H1 (cell line): ENCODE data around the gene SLCO6A1.
"Not testable (repeated sequence)": the region's sequence is repeated elsewhere in the genome, so short reads cannot be mapped to it uniquely, and the experiment has no call there.

Source experiments
- CBX8 ChIP-seq: fragments of 300-800, 300-1000 bp; sonication (generic); IDR thresholded peaks from 2 replicates; pipeline ENCODE4 v1.7.1; 2016; ENCODE audit warnings: low read depth, low read length, borderline replicate concordance
- TF ChIP-seq, protein P1 (sequence below), 3 experiments: IDR thresholded peaks; 1 replicate in 2 of 3; 2 replicates in 1 of 3; pipeline versions ENCODE4 v1.5.1 to v1.6.1; 2011; ENCODE audit warnings: low read length in 3 of 3, mild to moderate bottlenecking in 3 of 3, inconsistent platforms in 2 of 3, low read depth in 1 of 3, moderate library complexity in 1 of 3; ENCODE audit not compliant: insufficient read depth in 1 of 3; ENCODE audit errors: control extremely low read depth in 1 of 3

DNA sequence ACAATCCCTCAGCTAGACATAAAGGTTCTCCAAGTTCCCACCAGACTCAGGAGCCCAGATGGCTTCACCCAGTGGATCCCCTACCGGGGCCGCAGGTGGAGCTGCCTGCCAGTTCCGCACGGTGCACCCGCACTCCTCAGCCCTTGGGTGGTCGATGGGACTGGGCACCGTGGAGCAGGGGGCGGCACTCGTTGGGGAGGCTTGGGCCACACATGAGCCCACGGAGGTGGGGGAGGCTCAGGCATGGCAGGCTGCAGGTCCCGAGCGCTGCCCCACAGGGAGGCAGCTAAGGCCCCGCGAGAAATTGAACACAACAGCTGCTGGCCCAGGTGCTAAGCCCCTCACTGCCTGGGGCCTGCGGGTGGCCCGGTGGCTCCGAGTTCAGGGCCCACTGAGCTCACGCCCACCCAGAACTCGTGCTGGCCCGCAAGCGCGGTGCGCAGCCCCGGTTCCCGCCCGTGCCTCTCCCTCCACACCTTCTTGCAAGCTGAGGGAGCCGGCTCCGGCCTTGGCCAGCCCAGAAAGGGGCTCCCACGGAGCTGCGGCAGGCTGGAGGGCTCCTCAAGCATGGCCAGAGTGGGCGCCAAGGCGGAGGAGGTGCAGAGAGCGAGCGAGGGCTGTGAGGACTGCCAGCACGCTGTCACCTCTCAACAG, 7.4 kb downstream of the SLCO6A1 start:
- TF ChIP-seq, protein P1, sequence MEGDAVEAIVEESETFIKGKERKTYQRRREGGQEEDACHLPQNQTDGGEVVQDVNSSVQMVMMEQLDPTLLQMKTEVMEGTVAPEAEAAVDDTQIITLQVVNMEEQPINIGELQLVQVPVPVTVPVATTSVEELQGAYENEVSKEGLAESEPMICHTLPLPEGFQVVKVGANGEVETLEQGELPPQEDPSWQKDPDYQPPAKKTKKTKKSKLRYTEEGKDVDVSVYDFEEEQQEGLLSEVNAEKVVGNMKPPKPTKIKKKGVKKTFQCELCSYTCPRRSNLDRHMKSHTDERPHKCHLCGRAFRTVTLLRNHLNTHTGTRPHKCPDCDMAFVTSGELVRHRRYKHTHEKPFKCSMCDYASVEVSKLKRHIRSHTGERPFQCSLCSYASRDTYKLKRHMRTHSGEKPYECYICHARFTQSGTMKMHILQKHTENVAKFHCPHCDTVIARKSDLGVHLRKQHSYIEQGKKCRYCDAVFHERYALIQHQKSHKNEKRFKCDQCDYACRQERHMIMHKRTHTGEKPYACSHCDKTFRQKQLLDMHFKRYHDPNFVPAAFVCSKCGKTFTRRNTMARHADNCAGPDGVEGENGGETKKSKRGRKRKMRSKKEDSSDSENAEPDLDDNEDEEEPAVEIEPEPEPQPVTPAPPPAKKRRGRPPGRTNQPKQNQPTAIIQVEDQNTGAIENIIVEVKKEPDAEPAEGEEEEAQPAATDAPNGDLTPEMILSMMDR (IDR thresholded peaks at IDR 0.05; ENCODE audit: control extremely low read depth in 1 of 3, insufficient read depth in 1 of 3, low read depth in 1 of 3, low read length in 3 of 3) = not testable (repeated sequence)
- TF ChIP-seq CBX8 = not testable (repeated sequence)
